NCI-H2107 (cell line): ENCODE measurements around the gene DECR2.
A peak's percentile ranks its signal among the peaks of the same experiment; 100 is the strongest.
"Not testable (repeated sequence)": the region's sequence is repeated elsewhere in the genome, so short reads cannot be mapped to it uniquely, and the experiment has no call there.

ENCODE experiments used
- DNase-seq: peaks from one replicate; lab custom pipeline; 2025; lab: John Stamatoyannopoulos, UW

DECR2 gene

GRCh38 chr16:400061-400591, 1.6 kb upstream of the DECR2 start:
- DNase-seq, result no peak

- DNase-seq, result no peak
Observed at GRCh38 chr16:404971-405486, 3.3 kb downstream of the DECR2 start.

DNA sequence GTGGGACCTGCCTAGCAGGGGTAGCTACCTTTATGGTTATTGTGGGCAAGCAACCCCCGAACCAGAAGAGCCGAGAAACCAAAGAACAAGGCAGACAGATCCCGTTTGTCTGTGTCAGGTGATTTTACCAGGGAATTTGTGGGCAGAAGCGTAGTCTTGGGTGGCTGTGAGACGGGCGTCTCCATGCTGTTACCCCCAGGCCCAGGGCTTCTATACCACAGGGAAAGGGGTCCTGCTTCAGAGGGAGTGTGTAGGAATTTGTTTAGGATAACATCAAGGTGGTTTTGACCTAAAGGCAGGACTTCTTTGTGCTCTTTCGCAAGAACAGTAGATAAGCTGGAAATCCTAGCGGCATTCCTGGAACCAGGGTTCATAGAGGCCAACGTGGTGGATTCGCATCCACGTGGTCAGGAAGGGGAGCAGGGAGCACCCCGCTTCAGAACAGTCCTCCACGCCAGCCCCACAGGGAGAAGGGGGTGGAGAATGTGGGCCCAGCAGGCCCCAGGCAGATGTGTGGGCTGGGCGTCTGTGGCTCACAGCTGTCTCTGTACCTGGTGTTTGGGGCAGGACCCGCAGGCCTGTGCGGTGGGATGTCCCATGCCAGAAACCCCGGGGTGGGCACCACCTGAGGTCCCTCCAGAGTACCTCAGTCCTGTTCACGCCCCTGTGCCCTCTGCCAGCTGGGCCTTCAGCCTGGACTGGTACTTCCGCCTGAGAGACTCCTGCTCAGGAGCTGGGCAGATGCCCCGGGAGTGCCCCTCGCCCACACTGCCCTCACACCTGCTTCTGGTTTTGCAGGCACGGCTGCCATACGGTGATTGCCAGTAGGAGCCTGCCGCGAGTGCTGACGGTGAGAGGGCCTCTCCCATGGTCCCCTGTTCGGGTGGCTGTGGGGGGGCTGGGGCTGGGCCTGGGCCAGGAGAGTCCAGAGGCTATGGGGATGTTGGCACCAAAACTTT, 4.1 kb downstream of the DECR2 start:
- DNase-seq, result no peak

DNA sequence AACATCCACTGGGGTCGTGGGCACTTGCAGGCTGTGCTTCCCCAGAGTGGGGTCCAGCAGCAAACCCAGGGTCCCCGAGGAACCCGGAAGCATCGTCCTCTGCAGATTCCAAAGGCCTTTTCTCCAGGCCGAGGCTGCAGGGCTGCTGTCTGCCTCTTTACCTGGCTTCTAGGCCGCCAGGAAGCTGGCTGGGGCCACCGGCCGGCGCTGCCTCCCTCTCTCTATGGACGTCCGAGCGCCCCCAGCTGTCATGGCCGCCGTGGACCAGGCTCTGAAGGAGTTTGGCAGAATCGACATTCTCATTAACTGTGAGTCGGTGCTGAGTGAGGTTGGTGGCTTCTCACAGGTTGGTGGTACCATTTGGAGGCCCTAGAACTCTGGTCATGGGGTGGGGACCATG, 5.6 kb downstream of the DECR2 start:
- DNase-seq, result no peak

DNA sequence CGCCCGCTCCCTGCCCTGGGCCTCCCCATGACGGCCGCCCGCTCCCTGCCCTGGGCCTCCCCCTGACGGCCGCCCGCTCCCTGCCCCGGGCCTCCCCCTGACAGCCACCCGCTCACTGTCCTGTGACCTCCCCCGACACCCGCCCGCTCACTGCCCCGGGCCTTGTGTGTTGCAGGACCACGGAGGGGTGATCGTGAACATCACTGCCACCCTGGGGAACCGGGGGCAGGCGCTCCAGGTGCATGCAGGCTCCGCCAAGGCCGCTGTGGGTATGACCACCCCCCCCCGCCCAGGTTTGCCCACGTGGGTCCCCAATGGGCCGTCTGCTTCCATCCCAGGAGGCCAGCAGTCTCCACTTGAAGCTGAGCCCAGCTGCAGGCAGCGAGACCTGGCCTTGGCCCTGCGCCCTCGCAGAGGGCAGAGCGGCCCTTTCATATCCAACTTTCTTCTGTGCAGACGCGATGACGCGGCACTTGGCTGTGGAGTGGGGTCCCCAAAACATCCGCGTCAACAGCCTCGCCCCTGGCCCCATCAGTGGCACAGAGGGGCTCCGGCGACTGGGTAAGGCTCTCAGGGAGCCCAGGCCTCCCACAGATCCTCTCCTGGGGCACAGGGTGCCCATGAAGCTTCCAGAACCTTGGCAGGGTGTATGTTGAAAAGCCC, 9.0 kb downstream of the DECR2 start:
- DNase-seq, result no peak

GRCh38 chr16:411576-412265, 10.0 kb downstream of the DECR2 start:
- no peak for DNase-seq

DNA sequence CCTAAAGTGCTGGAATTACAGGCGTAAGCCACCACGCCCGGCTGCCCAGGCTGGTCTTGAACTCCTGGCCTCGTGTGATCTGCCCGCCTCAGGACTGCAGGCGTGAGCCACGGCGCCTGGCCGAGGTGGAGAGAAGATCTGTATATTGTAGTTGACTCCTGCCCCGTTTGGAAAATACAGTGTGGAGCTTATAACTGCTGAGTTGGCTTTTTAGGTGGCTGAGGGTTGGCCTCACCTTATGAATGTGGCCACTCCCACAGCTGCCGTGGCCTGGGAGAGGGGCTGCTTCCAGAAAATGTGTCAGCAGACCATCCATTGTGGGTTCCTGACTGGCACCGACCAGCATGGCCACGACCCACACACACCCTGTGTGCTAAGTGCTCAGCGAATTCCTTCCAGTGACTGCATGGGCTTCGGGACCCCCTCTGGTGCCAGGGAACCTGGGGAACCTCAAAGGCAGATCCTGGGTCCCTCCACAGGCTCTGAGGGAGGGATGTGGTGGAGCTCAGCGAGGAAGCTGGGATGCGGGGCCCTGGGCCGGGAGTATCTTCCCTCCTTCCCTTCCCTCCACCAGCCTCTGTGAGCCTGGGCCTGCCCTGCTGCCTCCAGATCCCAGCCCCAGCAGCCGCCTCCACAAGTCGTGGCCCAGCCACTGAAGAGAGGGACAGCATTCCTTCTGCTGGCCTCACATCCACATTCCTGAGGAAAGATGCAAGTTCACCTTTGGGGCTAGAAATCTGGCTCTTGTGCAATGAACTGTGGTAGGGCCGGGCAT, 12.9 kb downstream of the DECR2 start:
- no peak for DNase-seq

- DNase-seq, result not testable (repeated sequence)
Observed at GRCh38 chr16:415170-415498, 13.4 kb downstream of the DECR2 start.

DNA sequence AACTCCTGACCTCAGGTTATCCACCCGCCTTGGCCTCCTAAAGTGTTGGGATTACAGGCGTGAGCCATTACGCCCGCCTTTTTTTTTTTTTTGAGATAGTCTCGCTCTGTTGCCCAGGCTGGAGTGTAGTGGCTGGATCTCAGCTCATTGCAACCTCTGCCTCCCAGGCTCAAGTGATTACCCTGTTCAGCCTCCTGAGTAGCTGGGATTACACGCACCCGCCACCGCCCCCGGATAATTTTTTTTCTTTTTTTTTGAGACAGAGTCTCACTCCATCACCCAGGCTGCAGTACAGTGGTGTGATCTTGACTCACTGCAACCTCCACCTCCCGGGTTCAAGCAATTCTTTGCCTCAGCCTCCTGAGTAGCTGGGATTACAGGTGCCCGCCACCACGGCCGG, 20.5 kb downstream of the DECR2 start:
- not testable (repeated sequence) for DNase-seq

- no peak for DNase-seq
Observed at GRCh38 chr16:424033-424622, 22.4 kb downstream of the DECR2 start.

- no peak for DNase-seq
Observed at GRCh38 chr16:424623-425081, 23.0 kb downstream of the DECR2 start.

- peak; percentile 38 for DNase-seq
Observed at GRCh38 chr16:425082-425718, 23.5 kb downstream of the DECR2 start, which contains the start of gene RAB11FIP3. RAB11FIP3 (plus strand) TSS chr16:425649; CDS start chr16:426007, 358 bp downstream.

DNA sequence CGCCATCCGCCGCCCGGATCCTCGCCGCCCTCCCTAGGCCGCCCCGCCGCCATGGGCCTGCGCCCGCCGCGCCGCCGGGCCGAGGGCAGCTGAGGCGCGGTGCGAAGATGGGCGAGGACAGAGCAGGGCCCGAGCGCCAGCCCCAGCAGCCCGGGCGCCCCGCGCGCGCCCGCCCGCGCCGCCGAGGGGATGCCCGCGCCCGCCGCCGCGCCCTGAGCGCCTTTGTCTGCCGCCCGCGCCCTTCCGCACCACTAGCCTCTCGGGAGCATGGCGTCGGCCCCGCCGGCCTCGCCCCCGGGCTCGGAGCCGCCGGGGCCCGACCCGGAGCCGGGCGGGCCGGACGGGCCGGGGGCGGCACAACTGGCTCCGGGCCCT, 24.0 kb downstream of the DECR2 start:
- no peak for DNase-seq

- no peak for DNase-seq
Observed at GRCh38 chr16:426115-426905, 24.6 kb downstream of the DECR2 start.

GRCh38 chr16:426906-427249, 25.2 kb downstream of the DECR2 start:
- DNase-seq, result no peak

- no peak for DNase-seq
Observed at GRCh38 chr16:427250-427649, 25.6 kb downstream of the DECR2 start.

- DNase-seq, result no peak
Observed at GRCh38 chr16:430904-431303, 29.2 kb downstream of the DECR2 start.

- no peak for DNase-seq
Observed at GRCh38 chr16:440627-441026, 38.9 kb downstream of the DECR2 start.

- DNase-seq, result no peak
Observed at GRCh38 chr16:441447-441846, 39.8 kb downstream of the DECR2 start.

GRCh38 chr16:442976-443375, 41.3 kb downstream of the DECR2 start:
- no peak for DNase-seq
